HG02642 (cell line): ENCODE results near the gene CERK.

ENCODE experiments used
- ATAC-seq: cut with Tn5 transposase; IDR thresholded peaks from one replicate; pipeline ENCODE4 v1.9.1; 2021; ENCODE audit warnings: mild to moderate bottlenecking; ENCODE audit not compliant: unreplicated experiment, poor library complexity

CERK gene

DNA sequence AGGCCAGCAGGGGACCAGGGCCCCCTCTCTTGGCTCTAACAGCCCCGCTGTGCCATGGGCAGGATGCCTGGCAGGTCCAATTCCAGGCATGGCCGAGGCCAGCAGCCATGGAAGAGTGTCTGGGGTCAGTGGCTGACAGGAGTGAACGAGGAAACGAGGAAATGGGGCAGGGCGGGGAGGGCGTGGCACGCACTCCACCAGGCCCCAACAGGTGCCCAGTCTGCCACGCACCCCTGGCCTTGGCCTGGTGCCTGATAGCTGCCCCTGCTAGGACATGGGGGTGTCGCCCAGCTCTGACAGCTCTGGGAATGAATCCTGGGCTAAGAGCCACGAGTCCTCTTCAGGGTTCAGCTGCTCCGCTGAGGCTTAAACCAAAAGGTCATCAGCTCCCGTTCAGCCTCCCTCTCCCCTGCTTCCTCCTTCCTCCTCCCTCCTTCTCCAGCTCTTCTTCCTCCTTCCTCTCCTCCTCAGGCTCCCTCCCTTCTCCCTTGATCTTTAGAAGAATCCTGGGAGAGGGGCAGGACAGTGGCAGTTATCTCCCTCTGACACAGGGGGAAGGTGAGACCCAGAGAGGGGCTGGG, 12.9 kb upstream of the CERK start:
- ATAC-seq: no peak

DNA sequence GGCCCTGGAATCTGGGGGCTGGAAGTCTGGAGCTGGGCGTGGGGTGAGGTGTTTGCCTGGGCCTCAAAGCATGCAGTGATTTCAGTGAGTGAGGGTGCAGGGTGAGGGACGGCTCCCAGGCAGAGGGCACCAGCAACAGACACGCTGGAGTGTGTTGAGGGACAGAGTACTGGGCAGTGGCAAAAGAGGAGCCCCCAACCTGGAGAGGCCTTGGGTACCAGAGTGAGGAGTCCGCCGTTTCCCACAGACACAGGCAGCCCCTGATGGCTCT, 12.4 kb upstream of the CERK start:
- ATAC-seq: no peak

DNA sequence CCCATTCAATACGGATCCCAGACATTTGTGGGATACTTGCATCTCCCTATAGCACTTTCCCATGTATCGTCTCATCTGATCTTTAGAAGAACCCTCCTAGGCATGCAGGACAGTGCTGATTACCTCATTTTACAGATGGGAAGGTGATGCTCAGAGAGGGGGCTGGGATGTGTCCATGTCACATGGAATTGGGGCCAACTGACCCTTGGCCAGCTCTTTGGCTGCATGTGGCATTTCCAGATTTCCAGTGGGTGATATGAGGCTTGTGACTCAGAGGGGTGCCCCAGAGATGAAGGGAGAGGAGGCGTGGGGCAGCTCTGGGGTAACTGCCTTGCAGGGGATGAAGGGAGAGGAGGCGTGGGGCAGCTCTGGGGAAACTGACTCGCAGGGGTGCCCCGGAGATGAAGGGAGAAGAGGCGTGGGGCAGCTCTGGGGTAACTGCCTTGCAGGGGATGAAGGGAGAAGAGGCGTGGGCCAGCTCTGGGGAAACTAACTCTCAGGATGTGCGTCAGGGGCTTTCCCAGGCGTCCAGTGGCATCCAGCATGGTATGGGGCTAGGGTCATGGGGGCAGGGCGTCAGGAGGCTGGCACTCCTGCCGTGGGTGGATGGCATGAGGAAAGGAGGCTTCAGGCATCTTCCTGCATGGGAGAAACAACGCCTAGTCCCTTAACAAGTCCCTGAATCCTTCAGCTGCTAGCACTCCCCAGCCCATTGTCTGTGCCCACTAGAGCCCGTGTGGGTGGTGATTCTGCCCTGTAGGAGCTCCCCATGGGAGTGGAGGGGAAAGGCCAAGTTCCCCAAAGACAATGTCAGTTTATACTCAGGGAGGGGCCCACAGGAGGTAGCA, 11.9 kb upstream of the CERK start:
- ATAC-seq: no peak

DNA sequence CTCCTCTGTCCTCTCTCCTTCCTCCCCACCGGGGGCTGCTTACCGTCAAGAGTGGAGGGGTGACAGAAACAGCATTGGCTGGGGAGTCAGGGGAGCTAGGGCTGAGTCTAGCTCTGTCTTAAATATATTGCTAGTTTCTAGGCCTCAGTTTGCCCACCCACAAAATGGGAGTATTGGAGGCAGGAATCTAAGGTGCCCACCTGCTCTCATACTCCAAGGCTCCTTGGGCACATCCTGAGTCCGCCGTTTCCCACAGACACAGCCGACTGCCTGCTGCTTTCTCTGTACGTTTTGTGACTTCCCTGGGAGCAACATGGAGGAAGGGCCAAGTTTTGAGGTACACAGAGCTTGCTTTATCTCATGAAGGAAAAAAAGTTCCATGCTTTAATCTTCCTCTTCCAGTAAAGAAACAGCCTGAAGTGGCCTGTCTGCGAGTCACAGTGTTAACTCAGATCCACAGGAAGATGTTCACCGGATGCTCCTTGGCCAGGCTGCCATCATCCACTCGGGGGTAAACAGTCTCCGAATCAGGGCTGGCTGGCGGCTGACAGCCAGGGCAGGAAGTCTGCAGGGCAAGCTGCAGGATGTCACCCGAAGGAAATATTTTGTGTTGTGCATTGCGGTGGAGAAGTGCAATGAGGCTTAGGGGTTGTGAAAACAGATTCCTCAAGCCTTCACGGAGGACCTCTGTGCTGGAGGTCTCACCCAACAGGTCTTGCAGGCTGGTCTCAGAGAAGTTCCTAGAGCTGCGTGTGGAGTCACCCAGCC, 11.0 kb upstream of the CERK start:
- no peak for ATAC-seq

DNA sequence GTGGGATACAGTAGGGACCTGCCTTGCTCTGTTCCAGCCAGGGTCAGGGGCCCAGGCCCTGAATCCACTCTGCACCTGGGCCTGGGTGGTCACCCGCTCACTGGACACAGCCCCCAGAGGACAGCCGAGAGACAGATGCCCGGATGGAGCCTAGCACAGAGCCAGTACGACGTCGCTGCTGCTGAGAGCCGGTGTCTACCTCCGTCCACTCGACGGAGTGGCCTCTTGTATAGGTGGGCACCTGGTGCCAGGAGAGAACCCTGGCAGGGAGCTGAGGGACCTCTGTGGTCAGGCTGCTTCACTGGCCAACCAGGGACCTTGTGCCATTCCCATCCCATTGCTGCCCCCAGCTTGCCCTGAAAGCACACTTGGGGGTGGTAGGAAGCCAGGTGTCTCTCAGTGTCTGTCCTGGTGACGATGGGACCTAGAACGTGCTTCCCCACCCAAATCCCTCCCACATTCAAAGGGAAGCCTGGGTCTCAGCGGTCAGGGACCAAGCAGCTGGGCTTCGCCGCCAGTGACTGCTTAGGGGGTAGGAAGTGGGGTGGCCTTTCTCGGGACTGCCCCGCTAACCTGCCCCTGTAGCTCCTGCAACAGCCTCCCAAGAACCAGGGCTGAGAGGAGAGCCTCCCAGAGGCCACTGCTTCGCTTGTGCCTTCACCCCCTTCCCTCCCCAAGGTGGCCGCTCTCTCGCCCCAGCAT, 10.3 kb upstream of the CERK start:
- no peak for ATAC-seq

DNA sequence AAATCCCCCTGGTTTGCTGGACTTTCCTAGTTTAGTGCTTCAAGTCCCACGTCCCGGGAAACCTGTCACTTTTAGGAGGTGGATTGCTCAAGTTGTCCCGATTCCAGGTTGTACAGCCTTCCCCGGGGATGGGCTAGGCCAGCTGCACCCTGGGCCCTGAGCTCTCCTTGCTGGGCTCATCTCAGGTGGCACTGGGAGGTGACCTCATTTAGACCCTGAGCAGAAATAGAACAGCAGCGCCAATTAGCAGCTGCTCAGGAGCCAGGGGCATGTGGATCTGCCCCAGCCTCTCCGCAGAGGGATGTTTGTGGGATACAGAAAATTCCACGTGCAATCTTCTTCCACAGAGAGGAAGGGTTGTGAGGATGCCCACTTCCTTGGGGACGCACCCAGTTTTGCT, 9.6 kb upstream of the CERK start:
- ATAC-seq: no peak

DNA sequence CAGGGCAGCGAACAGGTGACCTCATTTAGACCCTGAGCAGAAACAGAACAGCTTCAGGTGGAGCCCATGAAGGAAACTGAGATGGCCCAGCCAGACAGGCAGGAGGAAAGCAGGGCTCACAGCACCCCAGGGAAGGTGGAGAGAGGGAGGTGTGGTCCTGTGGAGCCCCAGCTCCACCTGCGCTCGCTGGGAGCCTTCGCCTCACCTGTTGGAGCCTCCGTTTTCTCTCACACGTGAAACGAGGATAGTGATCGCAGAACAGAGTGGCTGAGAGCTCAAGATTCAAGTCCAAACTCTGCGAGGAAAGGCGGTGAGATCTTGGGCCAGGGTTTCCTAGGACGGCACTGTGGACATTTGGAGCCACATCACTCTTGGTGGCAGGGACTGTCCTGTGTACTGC, 8.6 kb upstream of the CERK start:
- no peak for ATAC-seq

DNA sequence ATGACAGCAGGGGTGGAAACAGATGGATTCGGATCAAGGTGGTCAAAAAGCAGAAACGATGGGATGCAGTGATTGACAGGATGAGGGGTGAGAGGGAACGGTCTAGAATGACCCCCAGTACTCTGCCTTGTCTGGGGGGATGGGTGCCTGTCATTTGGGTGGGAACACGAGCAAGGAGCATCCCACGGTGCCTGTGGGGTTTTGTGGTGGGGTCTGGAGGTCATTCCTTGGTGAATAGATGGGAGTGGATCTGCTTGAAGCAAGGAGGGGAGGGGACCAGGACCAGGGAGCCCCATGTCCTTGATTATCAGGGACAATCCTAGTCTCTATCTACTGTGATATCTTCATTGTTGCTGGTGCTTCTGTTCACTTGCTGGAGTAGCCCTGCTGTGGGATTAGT, 8.1 kb upstream of the CERK start:
- ATAC-seq: no peak

DNA sequence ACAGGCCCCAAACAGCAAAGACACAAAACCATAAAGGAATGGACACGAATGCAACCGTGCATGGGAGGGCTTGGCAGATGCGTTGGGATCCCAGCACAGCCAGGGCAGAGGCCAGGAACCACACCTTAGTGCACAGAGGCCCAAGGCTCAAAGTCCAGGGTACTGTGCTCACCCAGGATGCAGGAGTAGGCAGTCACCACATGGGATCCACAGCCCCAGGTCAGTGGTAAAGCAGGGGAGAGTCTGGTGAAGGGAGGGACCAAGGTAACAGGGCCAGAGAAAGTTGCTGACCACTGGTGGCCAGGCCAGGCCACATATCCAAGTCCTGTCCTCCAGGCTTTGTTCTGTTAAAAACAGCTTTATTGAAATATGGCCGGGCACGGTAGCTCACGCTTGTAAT, 6.5 kb upstream of the CERK start:
- no peak for ATAC-seq

DNA sequence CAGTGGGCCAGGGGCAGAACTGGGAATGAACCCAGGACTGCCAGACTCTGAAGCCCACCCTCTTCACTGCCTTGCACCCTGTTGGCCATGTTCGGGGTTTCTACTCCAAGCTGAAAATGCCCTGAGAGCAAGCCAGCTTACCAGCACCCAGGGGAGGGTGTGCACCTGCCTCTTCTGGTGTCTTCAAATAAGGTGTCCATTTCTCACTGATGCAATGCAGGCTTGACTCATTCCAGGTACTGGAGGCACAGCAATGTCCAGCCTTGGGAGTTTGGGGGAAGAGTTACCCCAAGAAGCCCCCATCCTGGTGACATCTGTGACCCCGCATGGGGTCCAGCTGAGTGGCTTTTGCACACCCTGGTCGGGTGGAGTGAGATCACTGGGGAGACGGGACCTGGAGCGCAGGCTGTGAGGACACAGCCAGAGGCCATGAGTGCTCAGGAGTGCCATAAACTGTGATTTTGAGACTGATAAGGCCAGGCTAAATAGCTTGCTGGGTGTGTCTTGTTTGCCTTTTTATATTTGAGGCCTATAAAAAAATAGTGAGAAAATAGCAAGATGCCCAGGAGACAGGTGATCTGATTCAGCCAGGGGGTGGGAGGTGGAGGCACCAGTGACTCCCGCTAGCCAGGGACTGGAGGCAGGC, 4.6 kb upstream of the CERK start:
- no peak for ATAC-seq

DNA sequence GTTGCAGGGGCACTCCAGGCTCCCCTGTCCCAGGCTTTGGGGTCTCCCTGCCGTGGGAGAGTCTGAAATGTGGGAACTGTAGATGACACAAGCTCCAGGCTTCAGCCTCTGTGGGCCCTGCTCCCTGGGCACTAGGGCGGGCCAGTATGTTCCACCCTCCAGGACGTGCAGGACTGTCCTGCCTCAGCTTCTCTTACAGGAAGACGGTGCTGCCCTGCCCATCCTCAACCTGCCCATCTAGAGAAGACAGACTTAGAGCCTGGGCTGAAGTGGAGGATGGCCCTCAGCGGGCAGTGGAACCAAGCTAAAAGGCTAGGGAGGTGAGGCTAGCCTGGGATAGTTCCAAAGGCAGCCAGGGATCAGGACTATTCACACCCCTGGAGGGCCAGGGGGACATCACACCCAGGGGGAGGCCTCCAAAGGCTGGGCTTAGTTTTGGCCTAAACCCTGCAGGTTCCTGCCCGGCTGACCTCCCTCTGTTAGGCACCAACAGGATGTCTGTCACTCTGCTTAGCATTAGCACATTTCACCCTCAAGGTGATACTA, 4.0 kb upstream of the CERK start:
- no peak for ATAC-seq

DNA sequence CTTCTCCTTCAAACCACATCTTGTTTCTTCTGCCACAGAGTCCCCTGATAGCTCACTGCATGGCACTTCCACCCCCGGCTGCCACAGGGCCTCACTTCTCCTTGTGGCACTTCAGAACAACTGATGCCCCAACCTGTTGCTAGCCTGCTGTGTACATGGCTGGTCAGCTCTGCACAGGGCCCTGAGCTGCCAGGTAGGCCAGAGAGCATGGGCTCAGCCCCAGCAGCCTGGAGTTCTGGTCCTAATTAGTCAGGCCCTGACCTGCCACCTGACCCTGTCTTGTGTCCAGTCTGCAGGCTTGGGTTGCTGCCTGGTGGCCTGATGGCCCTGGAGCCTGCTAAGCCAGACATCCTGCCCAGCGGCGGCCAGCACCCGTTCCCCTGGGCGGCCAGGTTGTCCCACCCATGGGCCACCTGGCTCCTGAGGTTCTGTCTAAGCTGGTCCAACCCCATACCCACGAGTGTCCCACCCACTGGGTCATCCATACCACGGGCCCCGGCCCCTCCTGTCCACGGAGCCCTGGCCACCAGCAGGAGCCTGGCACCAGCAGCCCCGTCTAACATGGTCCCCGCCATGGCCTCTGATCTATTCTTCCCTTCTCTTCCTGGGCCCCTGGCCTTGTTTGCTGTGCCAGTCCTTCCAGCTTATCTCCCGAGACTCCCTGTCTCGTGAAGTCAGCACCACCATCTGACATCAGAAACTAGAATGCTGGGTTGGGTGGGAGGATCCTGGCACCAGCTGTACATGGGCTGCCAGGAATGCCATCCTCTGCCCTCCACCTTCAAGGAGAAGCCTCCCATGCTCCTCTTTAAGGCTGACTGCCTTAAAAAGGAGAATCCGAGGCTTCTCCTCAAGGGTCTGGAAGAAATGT, 3.1 kb upstream of the CERK start:
- no peak for ATAC-seq

DNA sequence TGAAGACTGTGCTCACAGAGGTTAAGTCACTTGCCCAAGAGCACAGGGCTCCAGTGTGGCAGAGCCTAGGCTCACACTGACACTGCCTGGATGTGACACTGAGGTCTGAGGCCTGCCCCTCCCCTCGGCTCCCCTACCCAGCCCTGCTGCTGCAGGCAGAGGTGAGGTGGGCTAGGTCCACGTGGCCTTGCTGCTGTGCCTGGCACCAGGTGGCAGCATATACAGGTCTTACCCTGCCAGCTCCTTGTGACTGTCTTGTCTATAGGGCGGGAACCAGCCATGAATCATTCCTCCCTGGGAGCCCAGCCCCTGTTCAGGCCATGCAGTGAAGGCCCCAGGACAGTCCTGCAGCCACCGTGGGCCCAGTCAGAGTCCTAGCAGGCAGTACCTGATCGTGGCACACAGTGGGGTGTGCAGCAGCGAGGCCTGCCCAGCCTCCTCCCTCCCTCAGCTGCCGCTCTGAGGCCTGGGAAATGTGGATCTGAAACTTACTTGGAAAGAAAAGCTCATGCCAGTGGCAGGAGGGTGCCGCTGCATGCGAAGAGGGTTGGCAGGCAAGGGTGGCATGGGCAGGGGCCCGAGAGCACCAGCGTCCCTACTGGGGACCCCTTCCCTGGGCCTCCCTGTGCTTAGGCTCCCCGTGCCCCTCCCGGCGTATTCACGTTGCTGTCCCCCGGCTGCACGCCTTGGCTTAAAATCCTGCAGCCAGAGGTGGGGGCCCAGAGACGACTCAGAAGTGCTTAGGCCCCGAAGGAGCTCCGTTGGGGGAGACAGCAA, 1.2 kb upstream of the CERK start:
- peak; percentile 15 for ATAC-seq

DNA sequence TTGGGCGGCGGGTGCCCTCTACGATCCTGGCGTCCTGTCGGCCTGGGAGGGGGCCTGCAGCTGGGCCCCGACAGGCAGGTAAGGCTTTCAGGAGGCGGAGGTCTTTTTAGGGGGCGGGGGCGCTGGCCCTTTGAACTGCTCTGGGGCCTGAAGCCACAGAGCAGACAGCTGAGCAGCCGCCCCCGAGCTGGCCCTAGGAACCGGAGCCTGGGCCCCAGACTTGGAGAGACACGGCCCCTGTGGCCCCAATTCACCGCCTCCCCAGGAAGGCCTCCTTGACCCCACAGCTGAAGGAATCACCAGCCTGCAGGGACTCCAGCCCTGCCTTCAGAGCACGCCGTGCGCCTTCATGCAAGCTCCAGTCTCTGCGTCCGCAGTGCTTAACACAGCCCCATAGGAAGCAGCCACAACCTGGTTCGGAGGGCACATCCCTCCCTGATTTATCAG, 618 bp upstream of the CERK start:
- ATAC-seq: peak; percentile 15

DNA sequence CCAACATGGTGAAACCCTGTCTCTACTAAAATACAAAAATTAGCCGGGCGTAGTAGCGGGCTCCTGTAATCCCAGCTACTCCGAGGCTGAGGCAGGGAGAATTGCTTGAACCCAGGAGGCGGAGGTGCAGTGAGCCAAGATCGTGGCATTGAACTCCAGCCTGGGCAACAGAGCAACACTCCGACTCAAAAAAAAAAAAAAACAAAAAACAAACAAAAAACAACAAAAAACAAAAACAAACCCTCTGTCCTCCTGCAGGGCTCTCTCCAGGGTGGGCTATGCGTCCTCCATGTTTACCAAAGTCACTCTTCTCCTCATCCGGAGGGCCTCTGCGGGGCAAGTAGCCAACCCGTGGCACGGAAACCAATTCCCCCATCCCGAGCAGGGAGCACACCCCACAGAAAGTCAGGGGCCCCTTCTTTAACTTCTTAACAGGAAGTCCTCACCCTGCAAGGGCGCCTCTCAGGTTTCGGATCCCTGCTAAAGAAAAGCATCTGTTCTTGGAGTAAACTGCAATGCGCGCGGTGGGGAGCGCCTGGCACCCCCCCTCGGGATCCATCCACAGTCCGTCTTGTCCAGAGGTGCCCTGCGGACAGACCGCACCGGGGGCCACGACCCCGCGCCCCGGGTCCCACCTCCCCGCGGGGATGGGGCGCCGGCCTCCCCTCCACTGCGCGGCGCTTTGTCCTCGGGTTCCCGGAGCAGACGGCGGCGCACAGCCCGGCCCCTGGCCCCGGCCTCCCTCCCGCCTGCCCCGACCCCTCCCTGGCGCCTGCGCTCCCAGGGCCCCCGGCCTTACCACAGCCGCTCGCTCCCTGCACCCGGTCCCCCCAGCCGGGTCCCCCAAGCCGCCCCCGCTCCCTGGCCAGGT, 712 bp downstream of the CERK start:
- ATAC-seq: peak; percentile 30

DNA sequence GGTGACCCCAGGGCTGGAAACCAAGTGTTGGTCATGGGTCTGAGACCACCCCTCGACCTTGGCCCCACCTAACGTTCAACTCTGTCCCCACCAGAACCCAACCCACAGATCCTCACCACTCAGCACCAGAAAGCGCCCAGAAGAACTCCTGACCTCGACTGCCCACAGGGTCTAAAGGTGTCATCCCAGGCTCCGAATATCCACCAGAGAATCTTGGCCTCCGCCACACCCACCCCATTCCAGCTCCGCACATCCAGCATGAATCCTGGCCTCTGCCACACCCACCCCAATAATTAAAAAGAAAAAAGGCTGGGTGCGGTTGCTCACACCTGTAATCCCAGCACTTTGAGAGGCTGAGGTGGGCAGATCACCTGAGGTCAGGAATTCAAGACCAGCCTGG, 1.3 kb downstream of the CERK start:
- ATAC-seq: no peak

DNA sequence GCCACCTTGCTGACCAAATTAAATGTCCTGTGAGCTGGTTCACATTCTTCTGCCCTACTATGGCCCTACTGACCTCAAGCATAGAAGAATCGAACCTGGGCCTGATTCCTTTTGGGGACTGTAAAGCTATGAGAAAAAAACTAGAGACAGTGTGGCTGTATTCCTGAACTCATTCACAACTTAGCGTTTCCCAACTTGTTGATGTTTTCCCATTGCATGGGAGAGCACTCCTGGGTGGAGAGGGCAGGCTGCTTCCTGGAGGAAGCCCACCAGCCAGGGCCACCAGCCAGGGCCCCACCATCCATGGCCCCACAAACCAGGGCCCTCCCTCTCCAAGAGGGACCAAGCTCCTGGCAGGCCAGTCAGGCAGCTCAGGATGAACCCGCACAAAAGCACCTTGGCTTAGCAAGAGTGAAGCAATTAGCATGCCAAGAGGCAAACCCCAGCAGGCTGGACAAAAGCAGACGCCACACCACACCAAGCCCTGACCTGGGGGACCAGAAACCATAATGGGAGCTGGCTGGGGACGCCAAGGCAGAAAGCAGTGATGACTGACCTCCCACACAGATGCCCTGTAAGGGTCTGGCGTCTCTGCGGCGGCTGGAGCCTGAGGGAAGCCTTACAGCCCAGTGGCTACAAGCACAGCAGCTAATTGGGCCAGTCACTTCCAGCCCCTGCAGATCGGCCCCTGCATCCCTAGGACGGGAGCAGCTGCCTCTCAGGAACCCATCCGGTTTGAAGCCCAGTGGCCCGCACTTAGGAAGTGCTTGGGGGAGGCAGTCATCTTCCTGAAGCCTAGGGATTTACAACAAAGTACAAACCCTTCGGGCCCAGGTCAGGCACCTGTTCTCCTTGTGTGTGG, 2.1 kb downstream of the CERK start:
- ATAC-seq: no peak
